Retinal pigment epithelial cell (primary cell): ENCODE data around the gene GRIA1.
"Not testable (repeated sequence)": the region's sequence is repeated elsewhere in the genome, so short reads cannot be mapped to it uniquely, and the experiment has no call there.

Experiments
- DNase-seq: peaks from one replicate; pipeline ENCODE4 v3.0.0-alpha.2; 2010; ENCODE audit warnings: low read depth
- H3K4me3 ChIP-seq: 2 replicates; pipeline ENCODE4 v1.5.1; 2011; ENCODE audit warnings: mild to moderate bottlenecking, low read length, control low read depth, moderate library complexity
- CTCF ChIP-seq: conservative IDR thresholded peaks from 2 replicates; pipeline ENCODE4 v1.5.1; 2011; ENCODE audit warnings: low read depth, low read length, control low read depth, inconsistent platforms

GRIA1 gene

GRCh38 chr5:153818626-153819025 is 328.2 kb downstream of the GRIA1 start:
- H3K4me3 ChIP-seq, result no peak overlapping the region
- no peak for DNase-seq
- no peak for TF ChIP-seq CTCF

GRCh38 chr5:153823036-153823435 is 332.6 kb downstream of the GRIA1 start:
- no peak for TF ChIP-seq CTCF
- no peak overlapping the region for H3K4me3 ChIP-seq
- no peak for DNase-seq

- no peak for TF ChIP-seq CTCF
- peak; percentile 67 for DNase-seq
- H3K4me3 ChIP-seq, result no peak overlapping the region
Measured at GRCh38 chr5:153824909-153825308, 334.4 kb downstream of the GRIA1 start.

GRCh38 chr5:153827397-153827796 is 336.9 kb downstream of the GRIA1 start:
- DNase-seq, result no peak
- no peak for TF ChIP-seq CTCF
- no peak overlapping the region for H3K4me3 ChIP-seq

- no peak for DNase-seq
- no peak for TF ChIP-seq CTCF
- no peak overlapping the region for H3K4me3 ChIP-seq
Measured at GRCh38 chr5:153829510-153830065, 339.1 kb downstream of the GRIA1 start.

- H3K4me3 ChIP-seq, result no peak overlapping the region
- no peak for TF ChIP-seq CTCF
- DNase-seq, result no peak
Measured at GRCh38 chr5:153831973-153832372, 341.5 kb downstream of the GRIA1 start.

GRCh38 chr5:153835891-153836515 is 345.5 kb downstream of the GRIA1 start:
- no peak for DNase-seq
- H3K4me3 ChIP-seq, result no peak overlapping the region
- TF ChIP-seq CTCF, result no peak

- H3K4me3 ChIP-seq, DNase-seq: not testable (repeated sequence)
Measured at GRCh38 chr5:153849303-153850113, 359.0 kb downstream of the GRIA1 start.
